Dermis microvascular lymphatic vessel endothelial cell (primary cell): ENCODE results near the gene PTAR1. TPM values are rescaled to one million over a fixed set of nuclear protein-coding genes. Genes with fewer than 3 reads are reported as not detected.

ENCODE experiments used
- DNase-seq, 2 donors: peaks; one replicate each; pipeline versions ENCODE4 v3.0.0 to v3.0.0-alpha.2; 2010; ENCODE audit warnings: low read depth in 2 of 2
- total RNA-seq: library from RNA; depleted of rRNA; stranded (reverse); fragments of >200 nt; gene quantifications from 2 replicates; pipeline ENCODE4 v1.2.1, GENCODE V29; 2014

The PTAR1 gene
- total RNA-seq, 1 donor from 2014 or later = 35.3 TPM

- DNase-seq = peak in 1 of 2 donors; percentile 80
Measured at GRCh38 chr9:69674716-69675438, 84.9 kb downstream of the PTAR1 start.

- peak in 1 of 2 donors; percentile 10 for DNase-seq
Measured at GRCh38 chr9:69674112-69674685, 85.6 kb downstream of the PTAR1 start.

GRCh38 chr9:69673311-69673640 is 86.5 kb downstream of the PTAR1 start:
- DNase-seq = no peak

- peak; percentile 35 to 89 for DNase-seq
Measured at GRCh38 chr9:69672596-69673310, 87.1 kb downstream of the PTAR1 start.

- DNase-seq = peak in 1 of 2 donors; percentile 80
Measured at GRCh38 chr9:69671879-69672595, 87.8 kb downstream of the PTAR1 start, which contains the start of gene APBA1. Gene APBA1 (minus strand): TSS chr9:69672371.

GRCh38 chr9:69671311-69671878 is 88.4 kb downstream of the PTAR1 start:
- peak in 1 of 2 donors; percentile 19 for DNase-seq

GRCh38 chr9:69667306-69667705 is 92.5 kb downstream of the PTAR1 start:
- DNase-seq = no peak

GRCh38 chr9:69660304-69660703 is 99.5 kb downstream of the PTAR1 start:
- DNase-seq = no peak

Other genes starting within 250 kb of the PTAR1 start
- gene APBA1, start 87.6 kb downstream of the PTAR1 start, total RNA-seq = 7.1 and 9.4 TPM in 2 replicates
- 0.25 TPM in 1 of 2 replicates, not detected in the other for gene CFAP95, start 60.8 kb upstream of the PTAR1 start, total RNA-seq